GM12892 (cell line): ENCODE results near the gene KIFC3.

ENCODE experiments used
- POLR2A ChIP-seq: IDR thresholded peaks from 2 replicates; pipeline ENCODE4 v1.6.1; 2011; ENCODE audit warnings: low read depth, low read length, control low read depth
- POLR2AphosphoS5 ChIP-seq: IDR thresholded peaks from 2 replicates; pipeline ENCODE4 v1.6.1; 2011; ENCODE audit warnings: low read depth, low read length, control low read depth

- no peak for TF ChIP-seq POLR2AphosphoS5
- TF ChIP-seq POLR2A, result no peak
Measured at GRCh38 chr16:57818377-57819064, 16.2 kb upstream of the KIFC3 start.
